PFSK-1 (cell line): ENCODE results near the gene UGT2B15.

ENCODE experiments used
- POLR2AphosphoS5 ChIP-seq: IDR thresholded peaks from 2 replicates; pipeline ENCODE4 v1.6.1; 2012; ENCODE audit warnings: low read depth, mild to moderate bottlenecking, control low read depth, low read length, moderate library complexity
- TAF1 ChIP-seq: IDR thresholded peaks from 2 replicates; pipeline ENCODE4 v1.6.1; 2012; ENCODE audit warnings: low read length, control low read depth, borderline replicate concordance; ENCODE audit not compliant: insufficient read depth
- TF ChIP-seq, protein P1 (sequence below), 2 experiments: IDR thresholded peaks; 2 replicates each; pipeline versions ENCODE4 v1.6.1 to v1.8.0; 2011 to 2012; ENCODE audit warnings: low read depth in 2 of 2, low read length in 2 of 2, control low read depth in 1 of 2, inconsistent platforms in 1 of 2, mild to moderate bottlenecking in 1 of 2, moderate library complexity in 1 of 2; ENCODE audit not compliant: insufficient read depth in 1 of 2

DNA sequence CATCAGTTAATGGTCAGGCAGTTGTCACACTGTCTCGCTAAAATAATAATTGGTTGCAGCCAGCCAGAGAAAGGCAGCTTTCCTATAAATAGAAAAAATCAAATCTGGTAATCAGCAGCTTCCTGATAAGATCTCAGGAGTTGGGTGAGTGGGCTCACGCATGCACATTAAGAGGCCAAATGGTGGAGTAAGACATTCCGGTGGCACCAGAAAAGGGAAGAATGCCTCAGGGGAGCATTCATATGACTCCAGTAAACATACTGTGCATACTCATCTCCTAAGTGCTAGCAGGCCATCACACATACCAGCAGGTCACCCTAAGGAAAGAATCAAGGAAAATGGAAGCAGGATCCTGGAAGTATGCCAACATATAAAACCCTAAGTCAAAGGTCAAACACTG is 40.1 kb downstream of the UGT2B15 start:
- TF ChIP-seq POLR2AphosphoS5 (no peak), TAF1 (no peak)
- TF ChIP-seq, protein P1, sequence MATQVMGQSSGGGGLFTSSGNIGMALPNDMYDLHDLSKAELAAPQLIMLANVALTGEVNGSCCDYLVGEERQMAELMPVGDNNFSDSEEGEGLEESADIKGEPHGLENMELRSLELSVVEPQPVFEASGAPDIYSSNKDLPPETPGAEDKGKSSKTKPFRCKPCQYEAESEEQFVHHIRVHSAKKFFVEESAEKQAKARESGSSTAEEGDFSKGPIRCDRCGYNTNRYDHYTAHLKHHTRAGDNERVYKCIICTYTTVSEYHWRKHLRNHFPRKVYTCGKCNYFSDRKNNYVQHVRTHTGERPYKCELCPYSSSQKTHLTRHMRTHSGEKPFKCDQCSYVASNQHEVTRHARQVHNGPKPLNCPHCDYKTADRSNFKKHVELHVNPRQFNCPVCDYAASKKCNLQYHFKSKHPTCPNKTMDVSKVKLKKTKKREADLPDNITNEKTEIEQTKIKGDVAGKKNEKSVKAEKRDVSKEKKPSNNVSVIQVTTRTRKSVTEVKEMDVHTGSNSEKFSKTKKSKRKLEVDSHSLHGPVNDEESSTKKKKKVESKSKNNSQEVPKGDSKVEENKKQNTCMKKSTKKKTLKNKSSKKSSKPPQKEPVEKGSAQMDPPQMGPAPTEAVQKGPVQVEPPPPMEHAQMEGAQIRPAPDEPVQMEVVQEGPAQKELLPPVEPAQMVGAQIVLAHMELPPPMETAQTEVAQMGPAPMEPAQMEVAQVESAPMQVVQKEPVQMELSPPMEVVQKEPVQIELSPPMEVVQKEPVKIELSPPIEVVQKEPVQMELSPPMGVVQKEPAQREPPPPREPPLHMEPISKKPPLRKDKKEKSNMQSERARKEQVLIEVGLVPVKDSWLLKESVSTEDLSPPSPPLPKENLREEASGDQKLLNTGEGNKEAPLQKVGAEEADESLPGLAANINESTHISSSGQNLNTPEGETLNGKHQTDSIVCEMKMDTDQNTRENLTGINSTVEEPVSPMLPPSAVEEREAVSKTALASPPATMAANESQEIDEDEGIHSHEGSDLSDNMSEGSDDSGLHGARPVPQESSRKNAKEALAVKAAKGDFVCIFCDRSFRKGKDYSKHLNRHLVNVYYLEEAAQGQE (IDR thresholded peaks at IDR 0.05; ENCODE audit: insufficient read depth in 1 of 2, low read depth in 2 of 2, low read length in 2 of 2) = no peak
